ENCODE results near the gene PRKCD. TPM values are rescaled to one million over a fixed set of nuclear protein-coding genes. Genes with fewer than 3 reads are reported as not detected.
A peak's percentile ranks its signal among the peaks of the same experiment; 100 is the strongest.

Gene PRKCD
- total RNA-seq, 1 experiment from 2014 or later, result 7.4 TPM

DNA sequence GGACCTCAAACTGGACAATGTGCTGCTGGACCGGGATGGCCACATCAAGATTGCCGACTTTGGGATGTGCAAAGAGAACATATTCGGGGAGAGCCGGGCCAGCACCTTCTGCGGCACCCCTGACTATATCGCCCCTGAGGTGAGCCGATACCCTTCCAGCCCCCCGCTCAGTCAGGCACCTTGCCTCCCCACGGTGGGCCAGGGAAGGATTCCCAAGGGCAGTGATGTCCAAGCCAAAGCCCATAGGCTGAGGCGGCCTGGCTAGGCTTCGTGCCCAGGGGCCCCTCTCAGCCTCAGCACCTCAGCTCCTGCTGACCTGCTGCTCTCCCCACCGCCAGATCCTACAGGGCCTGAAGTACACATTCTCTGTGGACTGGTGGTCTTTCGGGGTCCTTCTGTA lies 27.7 kb downstream of the PRKCD start:
- DNase-seq (ENCODE audit: low read depth), result no peak

DNA sequence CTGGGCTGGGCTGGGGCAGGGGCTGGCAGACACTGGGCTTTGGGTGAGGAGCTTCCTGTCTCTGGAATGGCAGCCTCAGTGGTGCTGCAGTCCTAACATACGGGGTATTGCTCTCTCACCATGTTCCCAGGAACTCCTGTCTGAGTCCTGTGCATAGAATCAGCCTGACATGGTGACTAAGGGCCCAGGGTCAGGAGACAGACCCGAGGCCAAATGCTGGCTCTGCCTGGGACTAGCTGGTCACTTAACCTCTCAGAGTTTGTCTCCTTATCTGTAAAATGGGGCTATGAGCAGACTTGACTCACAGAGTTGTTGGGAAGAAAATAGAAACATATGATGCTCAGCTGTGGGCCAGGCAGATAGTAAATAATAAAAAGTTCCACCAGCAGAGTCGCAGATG lies 28.3 kb downstream of the PRKCD start:
- DNase-seq (ENCODE audit: low read depth), result no peak

DNA sequence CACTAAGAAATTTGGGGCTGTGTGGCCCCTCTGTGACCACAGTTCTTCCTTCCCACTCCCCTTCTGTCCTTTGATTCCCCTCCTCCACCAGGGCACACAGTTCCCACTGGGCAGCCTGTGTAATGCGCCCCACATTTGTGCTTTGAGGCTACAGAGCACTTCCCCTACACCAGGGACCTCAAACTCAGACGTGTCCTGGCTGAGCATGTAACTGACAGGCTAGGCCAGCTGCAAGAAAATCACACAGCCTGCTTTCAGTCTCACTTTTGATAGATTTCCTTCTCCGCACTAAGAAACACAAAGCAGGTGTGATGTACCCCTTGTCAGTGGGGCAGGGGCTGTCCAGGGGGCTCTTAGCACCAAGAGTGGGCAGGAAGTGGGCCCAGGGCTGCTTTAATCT lies 29.6 kb downstream of the PRKCD start:
- no peak for DNase-seq (ENCODE audit: low read depth)

DNA sequence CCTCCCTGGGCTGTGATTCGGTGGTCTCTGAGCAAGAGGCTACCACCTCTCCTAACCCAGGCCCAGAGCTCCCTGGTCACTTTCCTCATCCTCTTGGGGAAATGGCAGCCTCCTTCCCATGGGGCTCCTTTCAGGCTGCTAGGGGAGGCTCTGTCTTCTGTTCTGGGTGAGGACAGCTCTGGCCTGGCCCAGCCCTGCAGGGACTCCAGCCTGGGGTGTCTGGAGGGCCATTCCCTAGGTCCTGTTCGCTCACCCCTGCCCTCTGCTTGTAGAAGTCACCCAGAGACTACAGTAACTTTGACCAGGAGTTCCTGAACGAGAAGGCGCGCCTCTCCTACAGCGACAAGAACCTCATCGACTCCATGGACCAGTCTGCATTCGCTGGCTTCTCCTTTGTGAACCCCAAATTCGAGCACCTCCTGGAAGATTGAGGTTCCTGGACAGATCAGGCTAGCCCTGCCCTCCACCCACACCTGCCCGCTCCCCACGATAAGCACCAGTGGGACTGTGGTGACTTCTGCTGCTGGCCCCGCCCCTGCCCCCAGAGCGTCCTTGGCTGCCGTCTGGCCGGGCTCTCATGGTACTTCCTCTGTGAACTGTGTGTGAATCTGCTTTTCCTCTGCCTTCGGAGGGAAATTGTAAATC lies 30.9 kb downstream of the PRKCD start:
- DNase-seq (ENCODE audit: low read depth), result no peak

DNA sequence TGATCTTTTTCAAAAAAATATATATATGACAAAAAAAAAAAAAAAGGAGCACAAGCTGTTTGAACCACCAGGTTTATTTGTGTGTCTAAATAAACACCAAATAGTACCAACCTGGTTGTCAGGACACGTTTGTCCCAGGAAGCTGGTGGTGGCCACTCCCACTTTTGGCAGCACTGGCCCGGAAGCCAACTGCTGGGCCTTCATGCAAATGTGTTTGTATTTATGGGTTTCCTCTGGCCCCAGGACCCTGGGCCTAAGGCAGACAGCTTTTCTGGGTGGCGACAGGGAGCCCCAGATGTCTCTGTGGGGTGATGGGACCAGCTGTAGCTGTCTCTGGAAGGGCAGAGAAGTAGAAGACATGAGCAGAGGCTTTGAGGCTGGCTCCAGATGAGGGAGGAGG lies 31.6 kb downstream of the PRKCD start:
- no peak for DNase-seq (ENCODE audit: low read depth)

DNA sequence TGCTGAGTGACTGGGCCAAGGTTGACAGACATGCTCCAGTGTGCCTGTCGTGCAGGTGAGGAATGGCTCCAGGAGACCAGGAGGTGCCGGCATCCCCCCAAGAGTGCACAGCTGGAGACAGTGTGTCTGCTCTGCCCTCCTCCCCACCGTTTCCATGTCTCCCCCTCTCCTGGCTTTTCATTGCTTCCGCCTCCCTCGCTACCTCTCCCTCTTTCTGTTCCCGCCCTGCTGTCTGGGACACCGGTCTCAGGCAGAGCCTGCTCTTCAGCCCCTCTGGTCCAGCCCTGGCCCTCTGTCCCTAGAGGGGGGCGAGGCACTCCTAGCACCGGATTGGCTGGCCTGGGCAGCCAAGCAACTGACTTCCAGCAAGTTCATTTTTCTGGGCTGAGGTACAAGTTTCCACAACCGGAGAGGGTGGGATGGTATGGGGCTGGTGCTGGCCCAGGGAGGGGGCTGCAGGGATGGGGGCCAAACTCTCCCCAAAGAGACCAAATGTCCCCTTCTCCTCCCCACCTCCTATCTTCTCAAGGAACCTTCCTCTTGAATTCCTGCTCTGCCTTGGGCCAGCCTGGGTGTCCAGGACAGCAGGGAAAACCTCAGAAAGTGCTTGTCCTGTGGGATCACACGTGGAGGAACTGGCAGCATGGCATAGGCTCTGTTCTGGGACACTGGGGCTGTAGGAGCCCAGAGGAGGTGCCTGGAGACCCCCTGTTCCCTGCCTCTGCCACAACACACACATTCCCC lies 32.6 kb downstream of the PRKCD start:
- no peak for DNase-seq (ENCODE audit: low read depth)

DNA sequence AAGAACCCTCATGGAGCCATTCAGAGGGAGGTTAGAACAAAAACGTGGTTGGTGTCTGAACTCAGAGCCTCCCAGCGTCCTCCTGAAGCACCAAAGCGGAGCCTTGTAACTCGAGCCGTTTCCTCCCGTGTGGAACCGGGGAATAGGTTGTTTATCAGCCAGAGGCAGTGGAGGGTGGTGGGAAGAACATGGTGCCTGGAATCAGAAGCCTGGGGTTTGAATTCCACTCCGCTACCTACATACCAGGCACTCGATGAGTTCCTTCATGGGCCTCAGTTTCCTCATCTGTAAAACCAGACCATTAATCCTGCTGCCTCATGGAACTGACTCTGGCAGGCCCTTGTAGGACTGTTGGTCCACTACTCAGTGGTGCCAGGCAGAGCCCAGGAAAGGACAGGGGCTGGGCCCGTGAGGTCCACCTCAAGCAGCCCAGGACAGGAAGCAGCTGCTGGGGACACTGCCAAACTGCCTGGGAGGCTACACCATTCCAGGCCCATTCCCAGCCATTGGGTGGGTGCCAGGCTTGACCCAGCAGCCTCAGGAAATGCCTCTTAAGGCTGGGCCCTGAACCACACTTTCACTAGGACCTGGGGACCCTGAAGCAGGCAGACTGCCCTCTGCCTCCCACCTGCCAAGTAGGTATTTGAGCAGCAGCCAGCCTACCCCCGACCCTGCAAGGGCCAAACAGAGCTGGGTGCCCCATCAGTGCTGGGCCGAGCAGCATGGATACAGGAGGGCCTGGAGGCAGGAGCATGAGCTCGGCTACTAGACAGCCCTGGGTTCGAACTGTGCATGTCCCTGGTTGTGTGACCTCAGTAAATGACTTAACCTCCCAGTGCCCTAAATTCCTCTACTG lies 33.4 kb downstream of the PRKCD start:
- DNase-seq (ENCODE audit: low read depth), result peak; percentile 31

DNA sequence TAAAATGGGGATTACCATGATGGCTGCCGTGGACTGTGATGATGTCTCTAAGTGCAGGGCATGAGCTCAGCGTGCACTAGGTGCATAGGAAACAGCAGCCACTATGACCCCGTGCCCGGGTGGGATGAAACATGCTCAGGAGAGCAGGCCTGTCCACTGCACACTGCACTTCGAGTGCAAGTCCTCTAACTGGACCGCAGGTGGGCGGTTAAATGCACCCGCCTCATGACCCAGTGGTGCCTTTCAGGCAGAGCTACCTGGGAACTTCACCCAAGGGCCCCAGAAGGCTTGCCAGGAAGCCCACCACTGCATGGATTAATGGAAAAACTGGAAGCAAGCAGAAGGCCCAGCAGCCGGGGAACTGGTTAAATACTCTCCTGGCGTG lies 34.0 kb downstream of the PRKCD start:
- no peak for DNase-seq (ENCODE audit: low read depth)

DNA sequence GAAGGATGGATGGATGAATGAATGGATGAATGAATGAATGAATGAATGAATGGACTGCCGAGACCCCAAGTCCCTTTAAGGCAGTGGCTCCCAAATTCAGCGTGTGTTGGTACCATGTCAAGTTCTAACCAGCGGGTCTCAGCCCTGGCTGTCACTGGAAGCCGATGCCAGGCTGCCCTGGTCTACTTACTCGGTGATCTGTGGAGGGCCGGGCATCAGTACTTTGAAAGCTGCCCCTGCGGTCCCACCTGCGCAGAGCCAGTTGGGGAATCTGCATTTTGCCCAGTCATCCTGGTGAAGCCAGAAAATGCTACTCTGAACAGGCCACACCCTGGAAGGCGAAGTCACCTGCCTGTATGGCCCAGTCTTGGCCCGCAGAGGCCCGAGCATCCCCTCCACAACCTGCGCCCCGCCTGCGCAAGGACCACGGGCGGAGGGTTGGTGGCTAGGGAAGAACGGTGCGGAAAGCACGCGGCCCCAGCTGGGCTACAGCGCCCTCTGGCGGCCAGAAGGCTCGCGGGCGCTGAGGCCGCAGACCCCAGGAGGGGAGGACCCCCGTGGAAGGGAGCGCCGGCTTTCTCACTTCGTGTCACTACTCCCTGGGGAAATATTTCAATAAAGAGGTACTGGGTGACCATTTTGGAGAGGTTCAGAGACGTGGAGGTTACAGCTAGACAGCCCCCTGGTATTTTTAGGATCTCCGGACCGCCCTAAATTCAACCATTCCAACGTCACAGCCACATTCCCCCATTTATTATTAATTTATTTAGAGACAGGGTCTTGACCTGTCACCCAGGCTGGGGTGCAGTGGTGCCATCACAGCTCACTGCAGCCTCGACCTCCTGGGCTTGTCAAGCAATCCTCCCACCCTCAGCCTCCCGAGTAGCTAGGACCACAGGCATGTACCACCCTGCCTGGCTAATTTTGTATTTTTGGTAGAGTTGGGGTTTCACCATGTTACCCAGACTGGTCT lies 34.9 kb downstream of the PRKCD start:
- DNase-seq (ENCODE audit: low read depth), result no peak

DNA sequence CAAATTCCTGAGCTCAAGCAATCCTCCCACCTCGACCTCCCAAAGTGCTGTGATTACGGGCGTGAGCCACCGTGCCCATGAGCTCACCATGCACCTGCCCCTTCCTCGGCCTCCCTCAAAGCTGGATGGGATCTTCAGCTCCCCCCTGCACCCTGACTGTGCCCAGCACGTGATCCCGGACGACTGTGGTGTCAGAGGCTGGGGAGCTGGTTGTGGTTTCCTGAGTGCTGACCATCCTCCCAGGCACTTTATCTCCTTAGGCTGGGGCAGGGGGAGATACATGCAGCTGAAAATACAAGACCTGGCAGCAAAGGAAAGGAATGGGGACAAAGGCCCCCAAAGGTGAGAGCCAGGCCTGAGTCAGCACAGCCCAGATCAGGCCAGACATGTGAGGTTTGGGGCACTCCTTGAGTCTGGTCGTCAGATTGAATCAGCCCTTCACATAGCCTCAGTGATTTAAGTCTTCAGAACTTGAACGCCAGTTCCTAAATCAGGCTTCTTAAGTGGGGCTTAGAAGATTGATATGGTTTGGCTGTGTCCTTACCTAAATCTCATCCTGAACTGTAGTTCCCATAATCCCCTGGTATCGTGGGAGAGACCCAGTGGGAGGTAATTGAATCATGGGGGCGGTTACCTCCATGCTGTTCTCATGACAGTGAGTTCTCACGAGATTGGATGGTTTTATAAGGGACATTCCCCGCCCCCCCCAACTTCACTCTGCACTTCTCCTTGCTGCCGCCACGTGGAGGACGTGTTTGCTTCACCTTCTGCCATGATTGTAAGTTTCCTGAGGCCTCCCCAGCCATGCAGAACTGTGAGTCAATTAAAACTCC lies 35.8 kb downstream of the PRKCD start:
- peak; percentile 73 for DNase-seq (ENCODE audit: low read depth)

DNA sequence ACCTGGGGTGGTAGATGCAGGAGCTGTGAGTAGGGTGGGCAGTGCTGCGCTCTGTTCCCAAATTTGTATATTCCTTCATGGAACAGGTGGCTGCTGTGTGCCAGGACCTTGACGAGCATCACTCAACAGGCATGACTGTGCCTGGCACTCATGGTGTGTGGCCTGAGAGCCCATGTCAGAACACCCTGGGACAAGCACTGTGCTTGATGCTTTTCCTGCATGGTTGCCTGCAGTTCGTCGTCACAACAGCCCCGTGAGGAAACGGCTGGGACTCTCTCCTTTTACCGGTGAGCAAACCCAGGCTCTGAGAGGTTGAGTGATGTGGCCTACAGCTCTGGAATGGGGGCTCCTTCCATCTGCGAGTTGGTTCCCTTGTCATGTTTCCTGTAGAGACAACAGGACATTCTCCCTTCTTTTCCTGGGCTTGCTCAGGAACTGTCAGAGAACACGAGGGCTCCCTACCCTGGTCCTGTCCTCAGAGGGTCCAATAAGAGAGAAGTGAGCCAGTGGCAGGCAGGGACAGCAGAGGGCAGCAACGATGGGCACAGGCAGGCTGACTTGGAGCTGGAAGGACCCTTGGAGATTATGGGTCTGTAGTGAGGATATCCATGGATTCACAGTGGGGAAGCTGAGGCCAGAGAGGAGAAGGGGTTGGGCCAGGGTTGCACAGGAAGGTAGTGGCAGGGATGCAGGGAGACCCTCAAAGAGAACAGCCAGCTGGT lies 37.4 kb downstream of the PRKCD start:
- no peak for DNase-seq (ENCODE audit: low read depth)

DNA sequence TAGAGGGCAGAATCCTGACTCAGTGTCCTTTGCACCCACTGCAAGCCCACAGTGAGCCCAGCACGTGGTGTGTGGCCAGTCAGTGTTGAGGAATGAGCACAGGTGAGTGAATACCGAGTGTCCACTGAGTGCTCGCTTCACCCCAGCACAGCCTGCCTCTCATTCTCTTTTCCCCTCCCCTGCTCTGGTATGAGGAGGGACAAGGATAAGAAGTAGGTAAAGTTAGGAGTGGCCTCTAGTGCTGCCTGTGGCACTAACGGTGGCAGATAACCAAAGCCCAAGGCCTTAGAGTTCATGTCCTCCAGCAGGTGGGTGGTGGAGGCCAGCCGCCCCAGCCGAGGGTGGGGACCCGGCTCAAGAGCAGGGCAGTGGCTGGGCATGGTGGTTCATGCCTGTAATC lies 38.0 kb downstream of the PRKCD start:
- DNase-seq (ENCODE audit: low read depth), result no peak

DNA sequence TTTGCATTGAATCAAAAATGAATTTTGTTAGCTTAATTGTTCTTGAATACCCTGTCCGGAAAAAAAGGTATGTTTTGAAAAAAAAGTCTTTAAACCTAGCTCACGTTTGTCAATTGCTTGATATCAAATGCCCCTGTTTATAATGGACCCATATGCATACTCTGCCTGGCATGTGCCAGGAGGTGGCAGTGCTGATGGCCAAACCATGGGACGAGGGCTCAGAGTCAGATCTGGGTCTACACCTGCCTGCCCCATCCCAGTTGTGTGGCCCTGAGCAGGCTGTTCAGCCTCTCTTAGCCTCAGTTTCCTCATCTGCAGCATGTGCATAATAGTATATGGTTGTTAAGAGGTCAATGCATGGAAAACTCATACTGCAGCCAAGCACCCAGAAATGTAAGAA lies 38.8 kb downstream of the PRKCD start:
- DNase-seq (ENCODE audit: low read depth), result no peak

DNA sequence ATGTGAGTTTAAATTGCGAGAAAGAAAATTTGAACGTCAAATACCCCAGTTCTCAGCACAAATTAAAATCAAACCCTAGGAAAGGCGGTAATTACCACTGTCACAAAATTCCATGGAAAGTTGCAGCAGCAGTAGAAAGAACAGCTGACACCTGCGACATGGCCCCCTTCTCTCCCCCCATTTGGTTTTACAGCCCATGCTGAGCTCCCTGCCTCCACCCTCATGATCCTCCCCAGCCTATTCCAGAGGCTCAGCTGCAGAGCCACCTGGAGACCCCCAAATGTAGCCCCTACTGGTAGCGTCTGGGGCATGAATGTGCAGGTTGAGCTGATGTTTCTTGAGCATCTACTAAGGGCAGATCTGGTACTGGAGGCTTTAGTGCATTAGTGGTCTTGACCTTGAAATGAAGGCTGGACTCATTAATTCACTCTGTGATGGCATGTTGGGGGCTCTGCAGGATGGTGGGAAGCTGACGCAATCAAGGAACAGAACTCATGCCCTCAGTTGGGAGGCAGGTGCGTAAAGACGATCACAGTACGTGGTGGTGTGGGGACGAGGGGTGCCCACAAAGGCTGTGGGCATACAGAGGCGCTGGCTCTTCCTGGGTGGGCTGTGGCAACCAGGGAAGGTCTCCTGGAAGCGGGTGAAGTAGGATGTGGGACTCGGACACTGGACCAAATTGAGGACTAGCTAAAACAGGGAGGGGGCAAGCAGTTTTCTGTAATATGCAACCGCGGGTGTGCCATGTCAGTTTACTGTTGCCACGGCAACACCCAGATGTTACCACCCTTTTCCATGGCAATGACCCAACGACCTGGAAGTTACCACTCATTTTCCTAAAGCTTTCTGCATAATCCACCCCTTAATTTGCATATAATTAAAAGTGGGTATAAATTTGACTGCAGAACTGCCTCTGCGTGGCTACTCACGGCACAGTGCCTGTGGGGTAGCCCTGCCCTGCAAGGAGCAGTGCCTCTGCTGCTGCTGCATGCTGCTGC lies 39.8 kb downstream of the PRKCD start:
- DNase-seq (ENCODE audit: low read depth), result no peak

DNA sequence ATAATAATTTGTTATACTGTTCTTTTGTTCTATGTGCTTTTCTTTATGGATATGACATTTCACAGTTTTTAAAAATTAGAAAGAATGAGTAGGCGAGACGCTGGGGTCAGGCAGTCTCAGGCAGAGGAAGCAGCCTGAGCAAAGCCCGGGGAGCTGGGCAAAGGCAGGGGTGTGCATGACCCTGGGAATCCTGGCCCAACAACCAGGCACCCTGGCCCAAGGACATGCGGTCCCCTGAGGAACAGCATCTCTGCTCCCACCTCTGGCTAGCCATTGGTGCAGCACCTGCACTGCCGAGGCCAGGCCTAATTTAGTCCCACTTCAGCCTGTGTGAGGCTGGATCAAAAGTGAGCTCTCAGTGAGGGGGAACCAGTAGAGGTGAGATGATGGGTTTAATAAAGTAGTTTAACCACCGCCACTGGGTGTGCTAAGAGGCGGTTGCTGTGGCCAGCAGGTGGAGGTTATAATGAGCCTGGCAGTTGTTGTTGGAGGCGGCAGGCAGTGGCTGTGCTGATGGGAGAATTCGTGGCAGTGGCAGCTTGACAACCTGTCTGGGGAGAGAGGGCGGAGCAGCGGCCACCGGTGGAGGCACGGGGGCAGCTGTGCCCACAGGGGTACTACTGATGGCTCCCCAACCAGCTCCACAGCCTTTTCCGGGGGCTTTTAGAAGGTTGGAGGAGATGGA lies 41.5 kb downstream of the PRKCD start:
- DNase-seq (ENCODE audit: low read depth), result no peak

DNA sequence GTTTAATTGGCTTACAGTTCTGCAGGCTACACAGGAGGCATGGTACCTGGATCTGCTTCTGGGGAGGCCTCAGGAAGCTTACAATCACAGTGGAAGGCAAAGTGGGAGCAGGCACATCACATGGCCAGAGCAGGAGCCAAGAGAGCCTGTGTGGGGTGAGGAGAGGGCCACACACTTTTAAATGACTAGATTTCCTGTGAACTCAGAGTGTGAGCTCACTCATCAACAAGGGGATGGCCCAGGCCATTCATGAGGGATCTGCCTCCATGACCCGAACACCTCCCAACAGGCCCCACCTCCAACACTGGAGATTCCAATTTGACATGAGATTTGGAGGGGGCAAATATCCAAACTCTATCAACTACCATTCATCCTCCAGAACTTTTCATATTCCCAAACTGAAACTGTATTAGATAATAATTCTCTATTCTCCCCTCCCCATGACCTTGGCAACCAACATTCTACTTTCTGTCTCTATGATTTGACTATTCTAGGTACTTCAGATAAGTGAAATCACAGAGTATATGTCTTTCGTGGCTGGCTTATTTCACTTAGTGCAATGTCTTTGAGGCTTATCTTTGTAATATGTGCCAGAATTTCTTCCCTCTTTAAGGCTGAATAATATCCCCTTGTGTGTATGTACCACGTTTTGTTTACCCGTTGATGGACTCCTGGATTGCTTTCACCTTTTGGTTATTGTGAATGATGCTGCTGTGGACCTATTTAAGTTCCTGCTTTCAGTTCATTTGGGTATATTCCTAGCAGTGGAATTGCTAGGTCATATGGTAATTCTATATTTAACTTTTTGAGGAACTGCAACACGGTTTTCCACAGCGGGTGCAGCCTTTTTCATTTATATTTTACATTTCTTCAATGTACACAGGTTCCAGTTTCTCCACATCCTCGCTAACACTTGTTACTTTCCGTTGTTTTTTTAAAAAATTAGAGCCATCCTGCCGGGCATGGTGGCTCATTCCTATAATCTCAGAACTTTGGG lies 51.0 kb downstream of the PRKCD start:
- DNase-seq (ENCODE audit: low read depth), result peak; percentile 53
